Measurements from ENCODE around the gene LPAR3. TPM values are rescaled to one million over a fixed set of nuclear protein-coding genes. Genes with fewer than 3 reads are reported as not detected.

The LPAR3 gene
- total and polyA plus RNA-seq, 2 donors (not counting 1 experiment from before 2014, with no cell fraction given), result not detected

DNA sequence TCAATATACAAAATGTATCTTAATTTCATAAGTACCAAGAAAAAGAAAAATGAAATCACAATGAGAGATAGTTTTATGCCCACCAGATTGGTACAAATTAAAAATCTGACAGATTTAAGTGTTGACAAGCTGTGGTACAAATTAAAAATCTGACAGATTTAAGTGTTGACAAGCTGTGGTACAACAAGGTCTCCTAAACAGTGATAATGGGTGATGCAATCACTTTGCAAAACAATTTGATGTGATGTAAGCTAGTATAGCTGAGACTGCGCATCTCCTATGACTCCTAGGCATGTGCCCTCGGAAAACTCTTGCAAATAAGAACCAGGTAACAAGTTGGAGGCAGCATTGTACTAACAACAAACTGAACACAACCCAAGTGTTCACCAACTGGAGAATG, 100.6 kb downstream of the LPAR3 start:
- POLR2A ChIA-PET, result no interaction called here
- no peaks in the 10 kb centered on the region for H3K79me2 ChIP-seq (ENCODE audit: control insufficient read depth, insufficient read depth, low read length)
- H3K4me3 ChIP-seq (ENCODE audit: control extremely low read depth in 1 of 5, extremely low read depth in 1 of 5, insufficient read depth in 1 of 5, low read depth in 2 of 5, low read length in 4 of 5), result no peak overlapping the region
- WGBS (ENCODE audit: insufficient coverage), result 94% methylated on average over 2 of the region's 2 CpGs
- no peak overlapping the region for H3K27ac Mint-ChIP-seq
- no peak for TF ChIP-seq EZH2 (IDR thresholded peaks at IDR 0.05; ENCODE audit: borderline replicate concordance, insufficient read depth, low read depth, low read length, poor library complexity, severe bottlenecking)
- TF ChIP-seq, protein P1, sequence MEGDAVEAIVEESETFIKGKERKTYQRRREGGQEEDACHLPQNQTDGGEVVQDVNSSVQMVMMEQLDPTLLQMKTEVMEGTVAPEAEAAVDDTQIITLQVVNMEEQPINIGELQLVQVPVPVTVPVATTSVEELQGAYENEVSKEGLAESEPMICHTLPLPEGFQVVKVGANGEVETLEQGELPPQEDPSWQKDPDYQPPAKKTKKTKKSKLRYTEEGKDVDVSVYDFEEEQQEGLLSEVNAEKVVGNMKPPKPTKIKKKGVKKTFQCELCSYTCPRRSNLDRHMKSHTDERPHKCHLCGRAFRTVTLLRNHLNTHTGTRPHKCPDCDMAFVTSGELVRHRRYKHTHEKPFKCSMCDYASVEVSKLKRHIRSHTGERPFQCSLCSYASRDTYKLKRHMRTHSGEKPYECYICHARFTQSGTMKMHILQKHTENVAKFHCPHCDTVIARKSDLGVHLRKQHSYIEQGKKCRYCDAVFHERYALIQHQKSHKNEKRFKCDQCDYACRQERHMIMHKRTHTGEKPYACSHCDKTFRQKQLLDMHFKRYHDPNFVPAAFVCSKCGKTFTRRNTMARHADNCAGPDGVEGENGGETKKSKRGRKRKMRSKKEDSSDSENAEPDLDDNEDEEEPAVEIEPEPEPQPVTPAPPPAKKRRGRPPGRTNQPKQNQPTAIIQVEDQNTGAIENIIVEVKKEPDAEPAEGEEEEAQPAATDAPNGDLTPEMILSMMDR (IDR thresholded peaks at IDR 0.05), result no peak
- no peak overlapping the region for H3K27ac ChIP-seq (ENCODE audit: low read length in 2 of 2)
- H3K4me1 ChIP-seq (ENCODE audit: control insufficient read depth in 2 of 2, insufficient read depth in 2 of 2, low read length in 2 of 2), result no peaks in the 10 kb centered on the region
- ATAC-seq (ENCODE audit: low read depth) (no peak), DNase-seq (no peak)
- H3K27me3 Mint-ChIP-seq, result peaks cover 23% of the 10 kb centered on the region
- intact Hi-C loops (cut with micrococcal nuclease), result no loop called here
- H3K4me1 Mint-ChIP-seq, result no peaks in the 10 kb centered on the region
- H3K9me3 Mint-ChIP-seq (ENCODE audit: insufficient read depth), result peaks cover 9% of the 10 kb centered on the region
- CTCF ChIA-PET, result interaction anchor here (1.7 kb wide), 1 partner anchor 10 kb away, joined by 6 read pairs; no protein-coding TSS in a partner anchor
- no peak overlapping the region for H3K9ac ChIP-seq (ENCODE audit: low read length)
- H4K20me1 ChIP-seq (ENCODE audit: control insufficient read depth, insufficient read depth, low read length, poor library complexity, severe bottlenecking), result no peaks in the 10 kb centered on the region
- H3K4me3 Mint-ChIP-seq, result no peak overlapping the region
- H2AFZ ChIP-seq (ENCODE audit: insufficient read depth, low read depth, low read length, poor library complexity, severe bottlenecking), result no peak overlapping the region
- H3K36me3 ChIP-seq (replicated peaks in 1 of 2; ENCODE audit: control extremely low read depth in 1 of 2, control insufficient read depth in 1 of 2, extremely low read depth in 1 of 2, insufficient read depth in 2 of 2, low read length in 1 of 2), result no peaks in the 10 kb centered on the region
- H3K9me3 ChIP-seq (ENCODE audit: control extremely low read depth in 1 of 3, control insufficient read depth in 2 of 3, insufficient read depth in 1 of 3, low read length in 2 of 3), result no peaks in the 10 kb centered on the region
- H3K4me2 ChIP-seq (replicated peaks; ENCODE audit: low read depth, low read length, poor library complexity, severe bottlenecking), result no peak overlapping the region
- peaks cover 0 to 10% (median 3%) of the 10 kb centered on the region in 4 experiments for H3K27me3 ChIP-seq (replicated peaks in 1 of 4; ENCODE audit: control extremely low read depth in 1 of 4, control insufficient read depth in 3 of 4, insufficient read depth in 4 of 4, low read length in 3 of 4)

DNA sequence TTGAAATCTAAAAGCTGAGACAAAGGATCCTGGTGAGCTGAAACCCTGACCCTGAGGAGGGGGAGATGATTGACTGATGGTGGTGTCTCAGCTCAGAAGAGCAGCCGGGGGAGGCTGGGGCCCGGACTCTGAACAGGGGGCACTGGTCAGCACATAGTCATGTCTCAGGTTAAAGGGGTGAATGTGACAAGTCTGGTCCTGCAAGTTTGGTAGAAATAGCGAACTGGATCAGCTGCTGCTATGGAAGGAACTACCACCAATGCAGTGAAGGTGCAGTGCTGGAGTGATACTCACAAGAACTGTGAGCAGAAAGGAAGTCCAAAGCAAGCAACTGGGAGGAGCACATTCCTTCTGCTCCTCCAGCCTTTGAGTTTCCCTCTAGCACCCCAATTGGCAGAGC, 104.0 kb downstream of the LPAR3 start:
- TF ChIP-seq, protein P1 (IDR thresholded peaks at IDR 0.05), result no peak
- TF ChIP-seq EZH2 (IDR thresholded peaks at IDR 0.05; ENCODE audit: borderline replicate concordance, insufficient read depth, low read depth, low read length, poor library complexity, severe bottlenecking), result no peak
- H3K79me2 ChIP-seq (ENCODE audit: control insufficient read depth, insufficient read depth, low read length), result no peaks in the 10 kb centered on the region
- ATAC-seq (ENCODE audit: low read depth) (no peak), DNase-seq (no peak)
- Mint-ChIP-seq H3K9me3 (ENCODE audit: insufficient read depth) (peaks cover 9% of the 10 kb centered on the region), H3K27ac (no peak overlapping the region), H3K4me1 (no peaks in the 10 kb centered on the region), H3K27me3 (peaks cover 16% of the 10 kb centered on the region), H3K4me3 (no peak overlapping the region)
- intact Hi-C loops (cut with micrococcal nuclease), result no loop called here
- no peaks in the 10 kb centered on the region for H3K9me3 ChIP-seq (ENCODE audit: control extremely low read depth in 1 of 3, control insufficient read depth in 2 of 3, insufficient read depth in 1 of 3, low read length in 2 of 3)
- no peak overlapping the region for H3K27ac ChIP-seq (ENCODE audit: low read length in 2 of 2)
- peaks cover 0 to 10% (median 3%) of the 10 kb centered on the region in 4 experiments for H3K27me3 ChIP-seq (replicated peaks in 1 of 4; ENCODE audit: control extremely low read depth in 1 of 4, control insufficient read depth in 3 of 4, insufficient read depth in 4 of 4, low read length in 3 of 4)
- ChIA-PET POLR2A (no interaction called here), CTCF (interaction anchor here (1.3 to 2.5 kb wide), 3 partner anchors 9 to 17 kb away, joined by 4 to 8 read pairs (median 8); no protein-coding TSS in a partner anchor)
- H4K20me1 ChIP-seq (ENCODE audit: control insufficient read depth, insufficient read depth, low read length, poor library complexity, severe bottlenecking), result no peaks in the 10 kb centered on the region
- H3K4me2 ChIP-seq (replicated peaks; ENCODE audit: low read depth, low read length, poor library complexity, severe bottlenecking), result no peak overlapping the region
- H3K36me3 ChIP-seq (replicated peaks in 1 of 2; ENCODE audit: control extremely low read depth in 1 of 2, control insufficient read depth in 1 of 2, extremely low read depth in 1 of 2, insufficient read depth in 2 of 2, low read length in 1 of 2), result no peaks in the 10 kb centered on the region
- H3K9ac ChIP-seq (ENCODE audit: low read length), result no peak overlapping the region
- H2AFZ ChIP-seq (ENCODE audit: insufficient read depth, low read depth, low read length, poor library complexity, severe bottlenecking), result no peak overlapping the region
- 88% methylated on average over 3 of the region's 3 CpGs for WGBS (ENCODE audit: insufficient coverage)
- no peak overlapping the region for H3K4me3 ChIP-seq (ENCODE audit: control extremely low read depth in 1 of 5, extremely low read depth in 1 of 5, insufficient read depth in 1 of 5, low read depth in 2 of 5, low read length in 4 of 5)
- H3K4me1 ChIP-seq (ENCODE audit: control insufficient read depth in 2 of 2, insufficient read depth in 2 of 2, low read length in 2 of 2), result no peaks in the 10 kb centered on the region

Measured in B cell (primary cell).